Renal cortex interstitium (tissue), 11 donors: Measurements from ENCODE around the gene ANO1. TPM values are rescaled to one million over a fixed set of nuclear protein-coding genes. Genes with fewer than 3 reads are reported as not detected.
"Not testable (repeated sequence)": the region's sequence is repeated elsewhere in the genome, so short reads cannot be mapped to it uniquely, and the experiment has no call there.

ENCODE experiments used
- DNase-seq, 11 donors: peaks; one replicate each; pipeline ENCODE4 v3.0.0-alpha.2; 2013; ENCODE audit warnings: low read depth in 9 of 11, low spot score in 4 of 11; ENCODE audit errors: extremely low read depth in 1 of 11
- polyA plus RNA-seq, 3 donors: library from polyadenylated mRNA; unstranded; fragments of 120-200 nt; gene quantifications; one replicate each; pipeline ENCODE4 v1.2.1, GENCODE V29; 2013; ENCODE audit not compliant: insufficient read length in 3 of 3

Gene ANO1
- polyA plus RNA-seq, 3 donors, result 13.3 to 17.3 (median 16.7) TPM

DNA sequence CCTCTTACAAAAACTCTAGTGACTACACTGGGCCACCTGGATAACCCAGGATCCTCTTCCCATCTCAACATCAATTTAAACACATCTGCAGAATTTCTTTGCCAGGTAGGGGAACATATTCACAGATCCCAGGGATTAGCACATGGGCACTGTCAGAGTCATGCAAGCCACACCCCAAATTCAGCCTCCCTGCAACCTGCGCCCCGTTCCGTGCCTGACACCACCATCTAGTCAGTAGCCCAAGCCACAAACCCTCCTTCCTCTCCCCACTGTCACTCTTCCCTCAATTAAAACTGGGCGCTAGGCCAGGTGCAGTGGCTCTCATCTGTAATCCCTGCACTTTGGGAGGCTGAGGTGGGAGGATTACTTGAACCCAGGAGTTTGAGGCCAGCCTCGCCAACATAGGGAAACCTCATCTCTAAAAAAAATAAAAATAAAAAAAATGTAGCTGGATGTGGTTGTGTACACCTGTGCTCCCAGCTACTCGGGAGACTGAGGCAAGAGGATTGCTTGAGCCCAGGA lies 131.3 kb downstream of the ANO1 start:
- DNase-seq, result no peak

DNA sequence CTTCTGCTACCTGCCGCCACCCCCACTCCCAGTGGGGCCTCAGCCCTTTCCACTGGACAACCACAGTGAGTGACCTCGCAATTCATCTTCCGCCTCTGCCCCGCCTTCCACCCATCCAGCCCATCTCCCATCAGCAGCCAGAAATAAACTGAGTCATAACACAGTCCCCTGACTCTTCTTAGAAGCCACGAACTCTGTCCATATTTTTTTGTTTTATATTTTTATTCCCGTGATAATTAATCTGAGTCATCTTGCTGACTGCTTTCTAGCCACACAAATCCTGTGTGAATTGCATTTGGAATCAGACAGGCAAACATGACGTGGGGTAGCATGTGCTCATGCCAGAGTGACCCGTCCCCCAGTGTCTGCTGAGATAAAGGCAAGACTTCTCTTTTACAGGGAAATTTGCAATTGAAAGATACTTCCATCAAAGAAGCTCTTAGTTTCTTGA lies 132.0 kb downstream of the ANO1 start:
- no peak for DNase-seq

DNA sequence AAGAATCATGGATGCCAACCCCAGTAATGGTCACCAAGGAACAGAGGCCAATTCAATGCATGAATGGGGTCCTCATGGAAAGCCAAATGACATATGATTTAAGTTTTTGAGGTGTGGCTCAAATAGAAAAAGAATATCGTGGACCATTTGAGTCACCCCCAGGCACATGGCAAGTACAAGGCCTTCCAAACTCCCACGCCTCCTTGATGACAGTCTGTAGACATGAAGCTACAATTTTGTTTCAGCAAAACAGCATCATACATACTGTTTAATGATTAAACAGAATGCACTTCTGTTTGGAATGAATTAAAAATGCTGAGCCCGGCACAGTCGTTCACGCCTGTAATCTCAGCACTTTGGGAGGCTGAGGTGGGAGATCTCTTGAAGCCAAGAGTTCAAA lies 132.4 kb downstream of the ANO1 start:
- no peak for DNase-seq

DNA sequence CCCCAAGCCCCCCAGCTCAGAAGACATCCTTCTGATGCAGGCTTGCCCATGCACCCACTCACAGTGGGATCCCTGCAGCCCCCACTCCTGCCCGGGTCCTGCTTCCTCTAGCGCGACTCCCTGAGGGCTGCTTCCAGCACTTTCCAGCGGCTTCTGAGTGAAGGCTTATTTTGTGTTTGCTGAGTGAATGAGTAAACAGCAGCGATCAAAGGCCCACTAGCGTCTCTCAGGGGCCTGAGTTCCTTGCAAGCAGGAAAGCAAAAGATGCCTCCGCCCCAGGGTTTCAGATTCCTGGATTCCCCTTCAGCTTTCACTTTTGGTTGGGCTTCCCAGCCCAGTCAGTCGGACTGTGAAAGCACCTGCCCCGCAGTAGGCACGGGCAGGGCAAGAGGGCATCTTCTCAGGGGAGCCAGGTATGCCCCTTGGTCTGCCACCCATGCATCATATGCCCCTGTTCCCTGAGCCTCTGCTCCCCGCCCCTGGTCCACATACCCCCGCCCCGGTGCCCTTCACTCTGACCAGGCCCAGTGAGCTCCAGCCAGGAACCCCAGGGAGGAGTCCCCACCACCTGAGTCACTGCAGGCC lies 134.2 kb downstream of the ANO1 start:
- DNase-seq, result no peak

DNA sequence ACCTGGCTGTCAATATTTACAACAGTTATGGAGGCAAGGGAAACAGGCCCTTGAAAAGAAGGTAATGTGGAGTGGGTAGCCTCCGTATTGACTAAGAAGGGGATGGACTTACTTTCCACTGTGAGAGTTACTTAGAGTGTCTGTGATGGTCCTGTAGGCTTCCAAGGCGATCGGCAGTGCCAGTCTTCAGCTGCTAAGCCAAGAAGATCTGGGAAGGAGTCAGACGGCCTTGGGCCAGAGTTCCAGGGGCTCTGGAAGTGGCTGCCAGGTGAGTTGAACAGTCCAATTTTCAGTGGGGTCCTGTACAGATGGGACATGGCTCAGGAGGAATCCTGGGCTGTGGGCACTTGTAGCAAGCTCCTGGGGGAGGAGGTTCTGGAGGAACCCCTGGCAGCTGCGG lies 139.3 kb downstream of the ANO1 start:
- DNase-seq, result not testable (repeated sequence)

DNA sequence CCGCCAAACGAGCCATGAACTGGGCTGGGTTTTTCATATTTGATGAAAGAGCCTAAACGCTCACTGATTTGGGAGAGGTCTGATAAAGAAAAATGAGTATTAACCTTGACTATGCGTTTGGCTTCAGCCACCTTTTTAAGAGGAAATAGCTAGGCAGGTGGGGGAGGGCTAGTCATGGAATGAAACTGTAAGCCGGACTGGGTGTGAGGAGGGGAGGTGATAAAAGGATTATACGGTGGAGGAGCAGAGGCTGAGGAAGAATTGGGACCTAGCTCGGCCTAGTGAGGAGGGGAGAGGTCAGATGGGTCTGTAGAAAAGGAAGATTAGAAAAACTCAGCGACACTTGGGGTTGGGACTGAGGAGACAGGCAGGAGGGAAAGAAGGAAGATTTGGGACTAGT lies 140.0 kb downstream of the ANO1 start:
- not testable (repeated sequence) for DNase-seq

DNA sequence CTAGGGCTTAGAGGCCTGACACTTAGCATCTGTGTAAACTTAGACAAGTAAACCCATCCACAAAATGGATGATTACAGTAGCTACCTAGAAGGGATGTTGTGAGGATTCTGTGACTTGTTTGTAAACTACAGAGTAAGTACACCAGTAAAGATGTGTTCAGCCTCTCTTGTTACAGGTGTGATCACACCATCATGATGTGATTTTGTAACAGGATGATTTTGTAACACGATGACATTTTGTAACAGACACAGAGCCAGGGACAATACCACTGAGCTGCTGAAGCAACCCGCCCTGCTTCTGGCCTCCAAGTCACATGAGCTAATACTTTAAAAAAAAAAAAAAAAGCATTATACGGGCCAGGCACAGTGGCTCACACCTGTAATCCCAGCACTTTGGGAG lies 142.0 kb downstream of the ANO1 start:
- no peak for DNase-seq

DNA sequence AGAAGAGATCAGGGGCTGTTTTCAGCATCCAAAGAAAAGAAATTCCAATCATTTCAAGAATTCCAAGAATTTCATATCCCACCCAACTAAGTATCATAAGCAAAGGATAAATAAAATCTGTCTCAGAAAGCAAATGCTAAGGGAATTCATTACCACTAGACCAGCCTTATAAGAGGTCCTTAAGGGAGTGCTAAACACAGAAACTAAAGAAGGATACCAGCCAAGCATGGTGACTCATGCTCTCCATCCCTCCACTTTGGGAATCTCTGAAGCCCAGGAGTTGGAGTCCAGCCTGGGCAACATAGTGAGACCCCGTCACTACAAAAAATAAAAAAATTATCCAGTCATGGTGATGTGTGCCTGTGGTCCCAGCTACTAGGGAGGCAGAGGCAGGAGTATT lies 142.8 kb downstream of the ANO1 start:
- no peak for DNase-seq

DNA sequence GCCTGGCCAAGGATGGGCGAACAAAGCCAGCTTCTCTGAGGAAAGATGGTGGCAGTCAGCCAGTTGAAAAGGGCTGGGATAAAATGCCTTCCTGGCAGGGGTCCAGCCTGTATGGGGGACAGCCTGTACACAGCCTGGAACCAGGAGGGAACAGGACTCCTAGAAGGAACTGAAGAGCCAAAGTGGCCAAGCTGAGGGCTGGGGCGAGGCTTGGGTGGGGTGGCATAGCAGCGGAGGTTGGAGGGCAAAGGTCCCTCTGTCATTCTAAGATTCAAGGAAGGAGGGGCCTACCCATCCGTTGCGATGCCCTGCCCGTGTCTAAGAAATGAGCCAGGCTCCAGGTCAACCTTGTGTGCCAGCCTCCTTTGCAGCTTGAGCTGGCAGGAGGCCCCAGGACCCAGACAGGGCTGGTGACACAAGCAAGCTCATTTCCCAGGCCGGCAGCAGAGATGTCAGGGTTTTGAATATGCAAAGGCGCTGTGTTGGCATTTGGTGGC lies 147.6 kb downstream of the ANO1 start:
- no peak for DNase-seq

DNA sequence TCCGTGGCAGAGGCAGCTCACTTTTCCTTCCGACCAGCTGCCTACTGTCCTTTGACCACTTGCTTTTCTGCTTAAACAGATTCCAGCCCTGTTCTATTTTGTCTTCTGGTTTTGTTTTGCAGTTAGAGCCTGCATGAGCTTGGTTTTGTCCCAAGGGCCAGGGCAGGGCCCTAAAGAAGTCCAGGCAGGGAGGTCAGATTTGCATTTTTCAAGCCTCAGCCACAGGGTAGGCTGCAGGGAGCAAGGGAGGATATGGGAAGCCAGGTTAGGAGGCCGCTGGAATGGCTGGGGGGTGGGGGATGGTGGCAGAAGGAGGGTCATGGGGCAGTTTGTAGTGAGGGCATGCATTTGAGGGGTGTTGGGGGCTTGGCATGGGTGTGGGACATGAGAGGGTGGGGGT lies 148.1 kb downstream of the ANO1 start:
- no peak for DNase-seq

DNA sequence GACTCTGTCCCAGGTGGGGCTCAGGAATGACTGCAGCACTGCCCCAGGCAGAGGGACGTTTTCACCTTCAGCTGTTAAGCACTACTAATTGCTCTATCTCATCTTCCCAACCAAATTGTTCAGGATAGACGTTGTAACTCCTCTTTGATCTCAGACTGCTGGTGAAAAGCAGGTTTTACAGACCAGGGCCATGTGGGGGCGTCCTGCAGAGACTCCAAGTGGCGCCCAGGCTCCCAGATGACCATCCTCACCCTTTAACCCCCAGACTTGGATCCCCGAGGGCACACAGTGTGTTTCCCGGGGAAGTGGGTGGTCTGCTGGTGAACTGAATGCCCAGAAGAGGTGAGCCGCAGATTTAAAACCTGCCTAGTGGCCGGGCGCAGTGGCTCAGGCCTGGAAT lies 148.8 kb downstream of the ANO1 start:
- DNase-seq, result no peak

DNA sequence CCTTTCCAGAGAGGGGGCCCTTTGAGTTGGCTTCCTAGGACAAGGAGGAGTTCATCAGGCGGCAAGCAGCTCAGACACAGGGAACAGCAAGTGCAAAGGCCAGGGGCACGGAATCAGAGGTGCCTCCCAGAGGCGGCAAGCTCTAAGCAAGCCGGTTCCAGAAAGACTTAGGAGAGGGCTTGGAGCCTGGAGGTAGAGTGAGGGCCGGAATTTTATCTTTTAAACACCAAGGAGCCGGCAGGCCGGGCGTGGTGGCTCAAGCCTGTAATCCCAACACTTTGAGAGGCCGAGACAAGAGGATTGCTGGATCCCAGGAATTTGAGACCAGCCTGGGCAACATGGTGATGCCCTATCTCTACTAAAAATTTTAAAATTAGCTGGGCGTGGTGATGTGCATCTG lies 151.6 kb downstream of the ANO1 start:
- no peak for DNase-seq

DNA sequence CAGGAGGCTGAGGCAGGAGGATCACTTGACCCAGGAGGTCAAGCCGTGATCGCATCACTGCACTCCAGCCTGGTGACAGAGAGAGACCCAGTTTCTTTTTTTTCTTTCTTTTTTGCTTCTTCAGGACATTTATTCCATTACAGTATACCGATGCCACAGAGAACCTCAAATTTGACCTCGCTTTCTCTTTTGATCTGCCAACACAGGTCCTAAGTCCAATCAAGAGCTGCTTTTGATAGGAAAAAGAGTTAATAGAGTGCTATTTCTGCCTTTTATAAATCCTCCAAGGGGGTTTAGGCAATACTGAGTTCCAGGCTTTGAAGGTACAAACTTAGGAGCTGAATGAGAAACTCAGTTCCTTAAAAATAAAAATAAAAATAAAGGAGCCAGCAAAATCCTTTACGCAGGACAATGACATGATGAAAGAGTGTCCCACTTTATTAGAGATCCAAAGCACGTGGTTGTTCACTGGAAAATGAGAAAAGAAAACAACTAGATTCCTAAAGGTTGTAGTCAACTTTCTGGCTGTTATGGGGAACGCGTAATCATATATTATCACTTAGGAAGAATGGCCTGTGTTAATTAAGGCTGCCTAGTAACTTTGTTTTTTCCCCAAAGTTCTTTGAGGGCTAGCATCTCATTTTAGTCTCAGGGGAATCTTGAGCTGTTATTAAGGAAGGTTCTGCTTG lies 152.2 kb downstream of the ANO1 start:
- DNase-seq, result no peak

DNA sequence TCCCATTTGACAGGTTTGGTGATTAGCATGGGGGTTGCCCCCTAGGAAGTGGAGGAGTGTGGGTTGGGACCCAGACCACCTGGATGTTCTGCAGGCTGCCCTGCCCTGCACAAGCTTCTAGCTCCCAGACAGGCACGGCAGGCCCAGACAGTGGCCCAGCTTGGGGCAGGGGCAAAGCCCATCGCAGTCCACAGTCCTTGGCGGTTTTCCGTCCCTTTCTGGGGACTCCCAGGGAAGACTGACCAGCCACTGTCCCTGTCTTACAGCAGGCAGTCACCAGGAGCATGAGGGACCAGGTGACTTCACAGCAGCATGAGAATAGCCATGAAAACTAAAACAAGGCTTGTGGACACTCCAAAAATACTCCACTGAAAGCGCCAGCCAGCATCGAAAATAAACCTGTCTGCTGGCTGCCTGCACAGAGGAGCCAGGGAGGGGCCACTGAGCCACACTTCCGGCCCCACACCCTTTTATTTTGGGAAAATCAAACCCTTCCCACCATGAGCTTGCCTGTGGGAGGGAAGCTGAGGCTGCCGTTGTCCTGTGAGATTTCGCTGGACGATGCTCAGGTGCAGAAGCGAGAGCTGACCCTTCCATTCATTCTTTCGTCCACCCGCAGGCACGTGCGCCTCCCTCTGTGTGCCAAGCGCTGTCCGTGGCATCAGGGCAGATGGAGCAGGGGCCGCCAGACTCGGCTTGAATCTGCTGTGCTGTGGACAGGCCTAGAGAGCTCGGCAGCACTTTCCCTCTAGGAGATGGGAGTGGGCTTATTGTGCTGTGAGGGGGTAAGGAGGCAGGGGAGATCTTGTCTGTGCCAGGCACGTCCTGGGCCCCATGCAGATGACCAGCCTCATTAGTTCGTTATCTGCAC lies 153.0 kb downstream of the ANO1 start:
- DNase-seq, result no peak

DNA sequence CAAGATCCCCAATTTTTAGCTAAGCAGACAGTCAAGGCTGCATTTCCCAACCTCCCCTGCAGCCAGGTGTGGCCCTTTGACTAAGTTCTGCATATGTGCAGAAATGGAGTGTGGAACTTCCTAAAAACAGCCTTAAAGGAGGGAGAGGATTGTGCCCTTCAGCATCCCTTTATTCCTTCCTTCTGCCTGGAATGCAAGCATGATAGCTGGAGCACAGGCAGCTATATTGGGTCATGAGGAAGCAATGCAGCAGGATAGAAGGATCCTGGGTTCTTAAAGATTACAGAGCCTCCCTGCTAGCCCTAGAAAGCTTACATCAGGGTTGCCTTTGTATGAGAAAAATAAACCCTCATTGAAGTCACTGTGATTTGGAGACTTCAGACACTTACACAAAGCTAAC lies 154.9 kb downstream of the ANO1 start:
- no peak for DNase-seq

DNA sequence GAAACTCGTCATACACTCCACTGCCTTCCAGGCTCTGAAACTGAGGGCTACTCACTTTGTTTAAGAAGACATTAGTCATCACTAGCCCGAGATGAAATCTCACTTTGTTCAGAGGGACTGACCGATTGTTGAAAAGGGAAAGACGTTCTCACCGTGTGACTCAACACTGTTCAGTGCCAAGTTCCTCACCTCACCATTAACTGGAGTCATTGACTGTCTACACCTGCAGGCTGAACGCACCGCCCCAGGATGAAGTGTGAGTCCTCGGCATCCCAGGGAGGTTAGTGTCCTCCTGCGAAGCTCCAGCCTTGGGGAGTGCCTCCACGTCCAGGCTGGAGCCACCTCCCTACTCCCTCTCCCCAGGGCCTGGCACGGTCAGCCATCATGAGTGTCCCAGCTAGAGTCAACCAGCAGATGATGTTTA lies 155.4 kb downstream of the ANO1 start:
- no peak for DNase-seq

DNA sequence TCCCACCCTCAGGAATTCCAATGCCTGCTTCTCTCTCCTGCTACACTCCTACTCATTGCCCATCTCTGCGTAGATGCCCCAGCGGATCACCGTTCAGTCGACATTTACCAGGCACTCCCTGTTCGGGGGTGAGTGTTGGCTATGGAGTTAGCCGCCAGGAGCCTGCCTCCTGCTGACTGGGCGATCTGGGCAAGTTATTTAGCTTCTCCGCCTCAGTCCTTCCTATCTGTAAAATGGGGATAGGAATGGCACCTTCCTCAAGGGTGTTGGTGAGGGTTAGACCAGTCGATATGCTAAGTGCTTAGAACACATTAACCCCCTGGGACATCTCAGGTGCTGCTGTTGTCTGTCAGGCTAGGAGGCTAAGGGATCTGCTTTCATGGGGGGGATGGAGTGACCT lies 155.8 kb downstream of the ANO1 start:
- DNase-seq, result no peak
